ENCODE data around the gene COBLL1. TPM values are rescaled to one million over a fixed set of nuclear protein-coding genes. Genes with fewer than 3 reads are reported as not detected.

COBLL1 gene
- total and polyA plus RNA-seq, 8 donors: 18.0 to 74.5 (median 61.7) TPM

DNA sequence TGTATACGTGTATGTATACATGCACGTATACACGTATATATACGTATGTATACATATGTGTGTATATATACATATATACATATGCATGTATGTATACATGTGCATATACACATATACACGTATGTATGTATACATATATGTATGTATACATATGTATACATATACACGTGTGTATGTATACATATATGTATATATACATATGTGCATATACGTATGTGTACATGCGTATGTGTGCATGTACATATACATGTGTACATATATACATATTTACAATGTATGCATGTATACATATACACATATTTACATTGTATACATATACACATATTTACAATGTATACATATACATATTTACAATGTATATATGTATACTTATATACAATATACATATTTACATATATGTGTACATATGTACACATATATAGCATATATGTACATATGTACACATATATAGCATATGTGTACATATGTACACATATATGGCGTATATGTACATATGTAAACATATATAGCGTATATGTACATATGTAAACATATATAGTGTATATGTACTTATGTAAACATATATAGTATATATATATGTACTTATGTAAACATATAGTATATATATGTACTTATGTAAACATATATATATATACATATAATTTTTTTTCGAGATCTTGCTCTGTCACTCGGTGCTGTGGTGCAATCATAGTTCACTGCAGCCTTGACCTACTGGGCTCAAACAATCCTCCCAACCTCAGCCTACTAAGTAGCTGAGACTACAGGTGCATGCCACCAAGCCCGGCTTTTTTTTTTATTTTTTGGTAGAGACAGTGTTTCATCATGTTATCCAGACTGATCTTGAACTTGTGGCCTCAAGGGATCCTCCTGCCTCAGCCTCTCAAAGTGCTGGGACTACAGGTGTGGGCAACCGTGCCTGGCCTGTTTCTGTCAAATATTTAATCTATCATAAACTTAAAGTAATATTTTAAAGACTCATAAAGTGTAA is 23.2 kb downstream of the COBLL1 start:
- Histone ChIP-seq H3K4me3 (no peak overlapping the region), H3K9me3 (no peaks in the 10 kb centered on the region), H3K27me3 (no peaks in the 10 kb centered on the region), H3K27ac (no peak overlapping the region), H3K4me1 (peaks cover 13 to 22% (median 22%) of the 10 kb centered on the region in 3 donors), H3K36me3 (no peaks in the 10 kb centered on the region)
- FAIRE-seq: peak; percentile 88
- WGBS, 2 donors: 72 to 74% methylated on average over 14 of the region's 14 CpGs
- no peak for DNase-seq
- TF ChIP-seq, protein P1, sequence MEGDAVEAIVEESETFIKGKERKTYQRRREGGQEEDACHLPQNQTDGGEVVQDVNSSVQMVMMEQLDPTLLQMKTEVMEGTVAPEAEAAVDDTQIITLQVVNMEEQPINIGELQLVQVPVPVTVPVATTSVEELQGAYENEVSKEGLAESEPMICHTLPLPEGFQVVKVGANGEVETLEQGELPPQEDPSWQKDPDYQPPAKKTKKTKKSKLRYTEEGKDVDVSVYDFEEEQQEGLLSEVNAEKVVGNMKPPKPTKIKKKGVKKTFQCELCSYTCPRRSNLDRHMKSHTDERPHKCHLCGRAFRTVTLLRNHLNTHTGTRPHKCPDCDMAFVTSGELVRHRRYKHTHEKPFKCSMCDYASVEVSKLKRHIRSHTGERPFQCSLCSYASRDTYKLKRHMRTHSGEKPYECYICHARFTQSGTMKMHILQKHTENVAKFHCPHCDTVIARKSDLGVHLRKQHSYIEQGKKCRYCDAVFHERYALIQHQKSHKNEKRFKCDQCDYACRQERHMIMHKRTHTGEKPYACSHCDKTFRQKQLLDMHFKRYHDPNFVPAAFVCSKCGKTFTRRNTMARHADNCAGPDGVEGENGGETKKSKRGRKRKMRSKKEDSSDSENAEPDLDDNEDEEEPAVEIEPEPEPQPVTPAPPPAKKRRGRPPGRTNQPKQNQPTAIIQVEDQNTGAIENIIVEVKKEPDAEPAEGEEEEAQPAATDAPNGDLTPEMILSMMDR (IDR thresholded peaks at IDR 0.05): no peak
- peak in 2 of 4 donors; percentile 22 to 24 for ATAC-seq
- intact Hi-C loops (cut with DNase I): no loop called here

DNA sequence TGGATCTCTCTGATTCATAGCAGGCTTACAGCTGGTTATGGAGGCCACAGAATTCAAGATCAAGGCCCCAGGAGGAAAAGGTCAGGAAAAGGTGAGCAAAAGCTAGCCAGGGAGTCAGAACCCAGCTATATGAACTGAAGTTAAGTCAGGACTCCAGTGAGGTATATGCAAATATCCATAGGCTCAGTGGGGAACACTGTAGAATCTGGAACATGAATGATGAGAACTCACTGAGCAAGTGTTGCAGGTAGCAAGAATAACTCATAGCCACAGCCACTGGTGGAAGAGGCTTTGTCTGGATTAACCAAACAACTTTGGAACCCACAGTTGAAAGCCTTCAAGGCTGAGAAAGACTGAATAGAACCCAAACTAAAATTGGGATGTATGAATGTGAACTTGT is 24.7 kb downstream of the COBLL1 start:
- peak in 1 of 4 donors; percentile 7 for ATAC-seq
- TF ChIP-seq, protein P1 (IDR thresholded peaks at IDR 0.05): no peak
- H3K9me3 ChIP-seq: no peaks in the 10 kb centered on the region
- FAIRE-seq: no peak
- intact Hi-C loops (cut with DNase I): no loop called here
- no peak for DNase-seq
- H3K4me3 ChIP-seq: no peak overlapping the region
- H3K27me3 ChIP-seq: no peaks in the 10 kb centered on the region
- H3K4me1 ChIP-seq: peaks cover 15 to 27% (median 19%) of the 10 kb centered on the region in 3 donors
- no peaks in the 10 kb centered on the region for H3K36me3 ChIP-seq
- H3K27ac ChIP-seq: no peak overlapping the region

DNA sequence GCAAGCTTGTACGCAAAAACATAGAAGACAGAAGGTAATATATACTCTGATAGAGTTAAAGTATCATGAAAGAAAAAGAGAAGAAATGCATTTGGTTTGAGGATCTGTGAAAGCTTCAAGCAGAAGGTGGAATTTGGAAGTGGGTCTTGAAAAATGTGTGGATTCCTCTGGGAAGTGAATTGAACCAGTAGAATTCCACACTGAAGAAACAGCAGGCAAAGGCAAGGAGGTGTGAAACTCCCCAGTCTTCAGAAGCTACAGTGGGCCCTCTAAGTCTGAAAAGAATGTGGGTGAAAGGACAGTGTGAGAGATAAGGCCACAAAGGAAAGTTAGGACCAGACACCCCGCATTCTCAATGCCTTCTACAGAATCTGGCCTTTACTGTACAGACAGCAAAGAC is 25.6 kb downstream of the COBLL1 start:
- TF ChIP-seq, protein P1 (IDR thresholded peaks at IDR 0.05): no peak
- no peak overlapping the region for H3K27ac ChIP-seq
- 78 to 83% methylated on average over 2 of the region's 2 CpGs for WGBS, 2 donors
- H3K9me3 ChIP-seq: no peaks in the 10 kb centered on the region
- peaks cover 9 to 26% (median 23%) of the 10 kb centered on the region in 3 donors for H3K4me1 ChIP-seq
- no peaks in the 10 kb centered on the region for H3K27me3 ChIP-seq
- intact Hi-C loops (cut with DNase I): no loop called here
- no peak for DNase-seq
- H3K4me3 ChIP-seq: no peak overlapping the region
- no peak for ATAC-seq
- FAIRE-seq: no peak
- H3K36me3 ChIP-seq: no peaks in the 10 kb centered on the region

DNA sequence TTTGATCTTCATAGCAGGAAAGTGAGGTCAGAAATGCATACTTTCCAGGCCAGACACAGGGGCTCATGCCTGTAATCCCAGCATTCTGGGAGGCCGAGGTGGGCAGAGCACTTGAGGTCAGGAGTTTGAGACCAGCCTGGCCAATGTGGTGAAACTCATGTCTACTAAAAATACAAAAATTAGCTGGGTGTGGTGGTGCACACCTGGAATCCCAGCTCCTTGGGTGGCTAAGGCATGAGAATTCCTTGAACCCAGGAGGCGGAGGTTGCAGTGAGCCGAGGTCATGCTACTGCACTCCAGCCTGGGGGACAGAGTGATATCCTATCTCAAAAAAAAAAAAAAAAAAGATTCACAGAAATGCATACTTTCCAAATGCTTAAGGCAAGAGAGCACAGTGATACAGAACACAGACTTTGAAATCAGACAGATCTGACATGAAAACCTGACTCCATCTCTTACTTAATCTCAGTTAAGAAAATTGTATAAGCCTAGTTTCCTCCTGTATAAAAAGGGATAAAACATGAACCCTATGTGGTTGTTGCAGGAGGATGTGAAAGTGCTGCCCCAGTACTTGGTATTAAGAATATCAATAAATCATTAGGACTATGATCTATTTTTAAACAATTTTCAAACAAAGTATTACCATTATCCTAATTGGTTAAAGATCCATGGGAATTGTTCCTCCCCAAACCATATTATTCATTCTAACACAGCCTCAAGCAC is 26.4 kb downstream of the COBLL1 start:
- FAIRE-seq: no peak

More for the DNA sequence above, 26.4 kb downstream of the COBLL1 start:
- Histone ChIP-seq H3K9me3 (no peaks in the 10 kb centered on the region), H3K4me3 (no peak overlapping the region), H3K27me3 (no peaks in the 10 kb centered on the region), H3K27ac (no peak overlapping the region), H3K36me3 (no peaks in the 10 kb centered on the region), H3K4me1 (peaks cover 15 to 34% (median 31%) of the 10 kb centered on the region in 3 donors)
- ATAC-seq (no peak), DNase-seq (no peak)
- WGBS, 2 donors: 75 to 88% methylated on average over 3 of the region's 3 CpGs
- TF ChIP-seq, protein P1 (IDR thresholded peaks at IDR 0.05): no peak
- intact Hi-C loops (cut with DNase I): no loop called here

Data from pancreas (tissue), 10 donors.